BJ (cell line): ENCODE data around the gene ARPC4. TPM values are rescaled to one million over a fixed set of nuclear protein-coding genes. Genes with fewer than 3 reads are reported as not detected.

Source experiments
- CTCF ChIA-PET: fragments of 350-600 bp; formaldehyde crosslinking; extraction: SDS; loops from one replicate; lab custom pipeline; 2021; ENCODE audit warnings: antibody characterized with exemption, inconsistent platforms; lab: Yijun Ruan, JAX
- POLR2A ChIA-PET: fragments of 300-600 bp; sonication (Branson Sonifier 250); formaldehyde crosslinking; extraction: SDS; loops from one replicate; lab custom pipeline; 2021; ENCODE audit warnings: antibody characterized with exemption; lab: Charles Lee
- DNase-seq: peaks from one replicate; pipeline ENCODE4 v3.0.0-alpha.2; 2011; ENCODE audit warnings: low read depth
- H3K27me3 ChIP-seq: 2 replicates; pipeline ENCODE4 v1.6.0; 2011; ENCODE audit warnings: low read length; ENCODE audit not compliant: control insufficient read depth, insufficient read depth
- H3K36me3 ChIP-seq: 2 replicates; pipeline ENCODE4 v1.5.1; 2011; ENCODE audit warnings: low read length; ENCODE audit not compliant: control insufficient read depth, insufficient read depth
- H3K4me3 ChIP-seq: 2 replicates; pipeline ENCODE4 v1.5.1; 2011; ENCODE audit warnings: low read depth, mild to moderate bottlenecking, control low read depth, low read length
- polyA plus RNA-seq: library from polyadenylated mRNA; depleted of rRNA; stranded (reverse); fragments of >200 nt; gene quantifications from 2 replicates; pipeline ENCODE4 v1.2.3, GENCODE V29; 2011
- TF ChIP-seq, protein P1 (sequence below): IDR thresholded peaks from 2 replicates; pipeline ENCODE4 v1.5.1; 2011; ENCODE audit warnings: low read depth, mild to moderate bottlenecking, control low read depth, inconsistent platforms, low read length, moderate library complexity; ENCODE audit not compliant: insufficient read depth

The ARPC4 gene
- polyA plus RNA-seq, 1 experiment, result 238 TPM

GRCh38 chr3:9778143-9779074 is 14.5 kb upstream of the ARPC4 start:
- Histone ChIP-seq H3K27me3 (no peaks in the 10 kb centered on the region), H3K36me3 (peaks cover 11% of the 10 kb centered on the region), H3K4me3 (no peak overlapping the region)
- ChIA-PET CTCF (interaction anchor here (1.3 kb wide), 1 partner anchor 27 kb away, joined by 3 read pairs; no protein-coding TSS in a partner anchor), POLR2A (no interaction called here)
- TF ChIP-seq, protein P1, sequence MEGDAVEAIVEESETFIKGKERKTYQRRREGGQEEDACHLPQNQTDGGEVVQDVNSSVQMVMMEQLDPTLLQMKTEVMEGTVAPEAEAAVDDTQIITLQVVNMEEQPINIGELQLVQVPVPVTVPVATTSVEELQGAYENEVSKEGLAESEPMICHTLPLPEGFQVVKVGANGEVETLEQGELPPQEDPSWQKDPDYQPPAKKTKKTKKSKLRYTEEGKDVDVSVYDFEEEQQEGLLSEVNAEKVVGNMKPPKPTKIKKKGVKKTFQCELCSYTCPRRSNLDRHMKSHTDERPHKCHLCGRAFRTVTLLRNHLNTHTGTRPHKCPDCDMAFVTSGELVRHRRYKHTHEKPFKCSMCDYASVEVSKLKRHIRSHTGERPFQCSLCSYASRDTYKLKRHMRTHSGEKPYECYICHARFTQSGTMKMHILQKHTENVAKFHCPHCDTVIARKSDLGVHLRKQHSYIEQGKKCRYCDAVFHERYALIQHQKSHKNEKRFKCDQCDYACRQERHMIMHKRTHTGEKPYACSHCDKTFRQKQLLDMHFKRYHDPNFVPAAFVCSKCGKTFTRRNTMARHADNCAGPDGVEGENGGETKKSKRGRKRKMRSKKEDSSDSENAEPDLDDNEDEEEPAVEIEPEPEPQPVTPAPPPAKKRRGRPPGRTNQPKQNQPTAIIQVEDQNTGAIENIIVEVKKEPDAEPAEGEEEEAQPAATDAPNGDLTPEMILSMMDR, result no peak
- DNase-seq, result peak; percentile 24

DNA sequence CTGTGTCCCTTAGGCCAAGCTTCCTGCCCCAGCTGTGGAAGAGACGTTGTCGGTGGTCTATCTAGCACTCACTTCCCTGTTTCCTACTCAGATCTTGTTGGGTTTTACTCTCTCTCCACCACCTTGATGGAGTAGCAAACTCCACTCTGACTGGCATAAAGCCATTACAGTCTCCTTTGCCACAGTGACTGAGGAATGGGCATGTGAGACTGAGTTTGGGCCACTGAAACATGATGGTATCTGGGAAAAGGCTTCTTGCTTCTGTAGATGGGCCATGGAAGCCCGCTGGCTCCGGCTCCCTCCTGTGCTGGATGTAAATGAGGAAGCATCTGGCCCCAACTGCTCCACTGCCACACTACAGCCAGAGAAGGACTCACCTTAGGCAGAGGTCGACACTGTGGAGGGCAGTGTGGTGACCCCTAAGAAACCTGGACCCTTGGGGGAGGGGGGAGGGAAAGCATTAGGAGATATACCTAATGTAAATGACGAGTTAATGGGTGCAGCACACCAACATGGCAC is 13.7 kb upstream of the ARPC4 start:
- Histone ChIP-seq H3K27me3 (no peaks in the 10 kb centered on the region), H3K36me3 (peaks cover 14% of the 10 kb centered on the region), H3K4me3 (no peak overlapping the region)
- no peak for DNase-seq
- TF ChIP-seq, protein P1, result no peak
- POLR2A ChIA-PET, result no interaction called here
- CTCF ChIA-PET, result no interaction called here

GRCh38 chr3:9779721-9780457 is 13.0 kb upstream of the ARPC4 start:
- ChIA-PET CTCF (interaction anchor here (0.5 kb wide), 1 partner anchor 8 kb away, joined by 3 read pairs; no protein-coding TSS in a partner anchor), POLR2A (interaction anchor here (0.7 kb wide), 1 partner anchor 9 kb away, joined by 5 read pairs; no protein-coding TSS in a partner anchor)

DNA sequence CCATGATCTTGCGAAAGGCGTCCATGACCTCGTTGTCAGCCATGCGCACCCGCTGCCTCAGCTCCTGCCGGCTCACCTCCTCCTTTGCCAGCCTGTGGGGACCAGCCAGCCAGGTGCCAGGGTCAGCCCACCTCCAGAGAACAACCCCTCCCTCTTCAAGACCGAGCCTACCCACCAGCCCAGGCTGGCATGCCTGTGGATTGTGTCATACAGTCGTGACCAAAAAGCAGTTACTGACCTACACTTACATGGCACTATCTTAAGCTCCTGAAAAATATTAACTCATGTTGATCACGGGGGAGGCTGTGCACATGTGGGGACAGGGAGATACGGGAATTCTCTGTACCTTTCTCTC is 12.4 kb upstream of the ARPC4 start:
- Histone ChIP-seq H3K4me3 (no peak overlapping the region), H3K27me3 (no peaks in the 10 kb centered on the region), H3K36me3 (peaks cover 18% of the 10 kb centered on the region)
- ChIA-PET POLR2A (no interaction called here), CTCF (interaction anchor here (0.5 kb wide), 1 partner anchor 7 kb away, joined by 3 read pairs; no protein-coding TSS in a partner anchor)
- TF ChIP-seq, protein P1, result no peak
- DNase-seq, result no peak

More at GRCh38 chr3:9779721-9780457, 13.0 kb upstream of the ARPC4 start:
- TF ChIP-seq, protein P1, result no peak
- no peak for DNase-seq
- no peaks in the 10 kb centered on the region for H3K27me3 ChIP-seq
- peaks cover 14% of the 10 kb centered on the region for H3K36me3 ChIP-seq
- H3K4me3 ChIP-seq, result no peak overlapping the region

GRCh38 chr3:9780910-9781309 is 12.0 kb upstream of the ARPC4 start:
- POLR2A ChIA-PET, result no interaction called here
- peaks cover 21% of the 10 kb centered on the region for H3K36me3 ChIP-seq
- no peaks in the 10 kb centered on the region for H3K27me3 ChIP-seq
- no peak for DNase-seq
- no peak overlapping the region for H3K4me3 ChIP-seq
- TF ChIP-seq, protein P1, result no peak
- CTCF ChIA-PET, result no interaction called here
